ENCODE measurements around the gene BACH2.
"Not testable (repeated sequence)": the region's sequence is repeated elsewhere in the genome, so short reads cannot be mapped to it uniquely, and the experiment has no call there.

BACH2 gene

GRCh38 chr6:89971338-89972024 is 325.2 kb downstream of the BACH2 start:
- not testable (repeated sequence) for DNase-seq (ENCODE audit: low read depth, low spot score)

GRCh38 chr6:89970609-89971337 is 325.9 kb downstream of the BACH2 start:
- no peak for DNase-seq (ENCODE audit: low read depth, low spot score)

GRCh38 chr6:89970072-89970471 is 326.6 kb downstream of the BACH2 start:
- DNase-seq (ENCODE audit: low read depth, low spot score): no peak

- DNase-seq (ENCODE audit: low read depth, low spot score): no peak
Observed at GRCh38 chr6:89966913-89967312, 329.7 kb downstream of the BACH2 start.

GRCh38 chr6:89966228-89966544 is 330.5 kb downstream of the BACH2 start:
- DNase-seq (ENCODE audit: low read depth, low spot score): no peak

GRCh38 chr6:89965441-89966227 is 331.0 kb downstream of the BACH2 start:
- no peak for DNase-seq (ENCODE audit: low read depth, low spot score)

GRCh38 chr6:89963391-89963790 is 333.3 kb downstream of the BACH2 start:
- DNase-seq (ENCODE audit: low read depth, low spot score): no peak

- no peak for DNase-seq (ENCODE audit: low read depth, low spot score)
Observed at GRCh38 chr6:89961481-89961880, 335.2 kb downstream of the BACH2 start.

GRCh38 chr6:89959883-89960282 is 336.8 kb downstream of the BACH2 start:
- DNase-seq (ENCODE audit: low read depth, low spot score): no peak

- no peak for DNase-seq (ENCODE audit: low read depth, low spot score)
Observed at GRCh38 chr6:89956182-89956581, 340.5 kb downstream of the BACH2 start.

- no peak for DNase-seq (ENCODE audit: low read depth, low spot score)
Observed at GRCh38 chr6:89955364-89955763, 341.3 kb downstream of the BACH2 start.

GRCh38 chr6:89954721-89955148 is 341.9 kb downstream of the BACH2 start:
- no peak for DNase-seq (ENCODE audit: low read depth, low spot score)

- no peak for DNase-seq (ENCODE audit: low read depth, low spot score)
Observed at GRCh38 chr6:89952686-89953085, 344.0 kb downstream of the BACH2 start.

- no peak for DNase-seq (ENCODE audit: low read depth, low spot score)
Observed at GRCh38 chr6:89952105-89952671, 344.5 kb downstream of the BACH2 start.

GRCh38 chr6:89951574-89952104 is 345.0 kb downstream of the BACH2 start:
- no peak for DNase-seq (ENCODE audit: low read depth, low spot score)

GRCh38 chr6:89950879-89951391 is 345.7 kb downstream of the BACH2 start:
- DNase-seq (ENCODE audit: low read depth, low spot score): no peak

GRCh38 chr6:89950446-89950845 is 346.2 kb downstream of the BACH2 start:
- no peak for DNase-seq (ENCODE audit: low read depth, low spot score)

- DNase-seq (ENCODE audit: low read depth, low spot score): no peak
Observed at GRCh38 chr6:89948876-89949275, 347.8 kb downstream of the BACH2 start.

GRCh38 chr6:89944826-89945407 is 351.7 kb downstream of the BACH2 start:
- no peak for DNase-seq (ENCODE audit: low read depth, low spot score)

- DNase-seq (ENCODE audit: low read depth, low spot score): no peak
Observed at GRCh38 chr6:89944181-89944755, 352.4 kb downstream of the BACH2 start.

GRCh38 chr6:89942601-89943000 is 354.0 kb downstream of the BACH2 start:
- no peak for DNase-seq (ENCODE audit: low read depth, low spot score)
